ENCODE data around the gene PIRT.

The PIRT gene

DNA sequence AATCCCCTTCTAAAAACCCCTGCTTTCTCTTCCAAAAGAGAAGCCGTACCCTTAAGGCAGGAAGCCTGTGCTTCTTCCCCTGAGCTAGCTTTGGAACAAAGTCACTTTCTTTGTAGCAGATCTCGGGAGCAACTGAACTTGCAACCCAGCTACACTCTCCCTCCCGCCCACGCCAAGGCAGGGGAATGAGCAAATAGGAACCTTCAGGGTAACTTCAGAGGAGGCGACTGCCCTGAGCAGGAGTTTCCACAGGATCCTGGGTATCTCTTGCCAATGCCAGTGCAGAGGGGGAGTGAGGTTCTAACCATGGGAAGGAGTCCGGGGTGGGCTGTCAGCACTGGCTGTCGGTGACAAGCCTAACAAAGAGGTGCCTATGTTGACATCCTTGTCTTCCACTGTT lies 5.9 kb upstream of the PIRT start:
- H3K27ac ChIP-seq, result no peak overlapping the region
- POLR2A ChIA-PET (ENCODE audit: low non-redundant PET), result no interaction called here
- CTCF ChIA-PET, result interaction anchor here (1.1 kb wide), 1 partner anchor 71 kb away, joined by 3 read pairs; no protein-coding TSS in a partner anchor
- TF ChIP-seq, protein P1, sequence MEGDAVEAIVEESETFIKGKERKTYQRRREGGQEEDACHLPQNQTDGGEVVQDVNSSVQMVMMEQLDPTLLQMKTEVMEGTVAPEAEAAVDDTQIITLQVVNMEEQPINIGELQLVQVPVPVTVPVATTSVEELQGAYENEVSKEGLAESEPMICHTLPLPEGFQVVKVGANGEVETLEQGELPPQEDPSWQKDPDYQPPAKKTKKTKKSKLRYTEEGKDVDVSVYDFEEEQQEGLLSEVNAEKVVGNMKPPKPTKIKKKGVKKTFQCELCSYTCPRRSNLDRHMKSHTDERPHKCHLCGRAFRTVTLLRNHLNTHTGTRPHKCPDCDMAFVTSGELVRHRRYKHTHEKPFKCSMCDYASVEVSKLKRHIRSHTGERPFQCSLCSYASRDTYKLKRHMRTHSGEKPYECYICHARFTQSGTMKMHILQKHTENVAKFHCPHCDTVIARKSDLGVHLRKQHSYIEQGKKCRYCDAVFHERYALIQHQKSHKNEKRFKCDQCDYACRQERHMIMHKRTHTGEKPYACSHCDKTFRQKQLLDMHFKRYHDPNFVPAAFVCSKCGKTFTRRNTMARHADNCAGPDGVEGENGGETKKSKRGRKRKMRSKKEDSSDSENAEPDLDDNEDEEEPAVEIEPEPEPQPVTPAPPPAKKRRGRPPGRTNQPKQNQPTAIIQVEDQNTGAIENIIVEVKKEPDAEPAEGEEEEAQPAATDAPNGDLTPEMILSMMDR (conservative IDR thresholded peaks at IDR 0.05; ENCODE audit: low read depth), result no peak
- DNase-seq (ENCODE audit: low spot score), result no peak

DNA sequence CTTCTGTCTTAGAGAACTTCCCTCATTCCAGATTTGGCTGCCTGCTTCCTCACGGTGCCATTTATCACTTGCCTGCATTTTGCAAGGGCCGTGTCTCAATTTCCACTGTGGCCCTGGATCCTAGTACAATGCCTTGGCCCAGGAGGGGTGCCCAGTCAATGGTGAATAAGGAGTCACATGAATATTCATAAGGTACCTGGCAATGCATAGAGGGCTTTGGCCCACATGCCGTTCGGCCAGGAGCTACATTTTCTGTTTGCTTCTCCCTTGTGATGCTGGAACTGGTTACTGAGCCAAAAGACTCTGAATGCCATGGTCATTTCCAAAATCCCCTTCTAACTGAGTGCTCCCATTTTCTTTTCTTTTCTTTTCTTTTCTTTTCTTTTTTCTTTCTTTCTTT lies 4.8 kb upstream of the PIRT start:
- TF ChIP-seq, protein P1 (conservative IDR thresholded peaks at IDR 0.05; ENCODE audit: low read depth), result no peak
- ChIA-PET CTCF (no interaction called here), POLR2A (ENCODE audit: low non-redundant PET) (no interaction called here)
- H3K27ac ChIP-seq, result no peak overlapping the region
- no peak for DNase-seq (ENCODE audit: low spot score)

DNA sequence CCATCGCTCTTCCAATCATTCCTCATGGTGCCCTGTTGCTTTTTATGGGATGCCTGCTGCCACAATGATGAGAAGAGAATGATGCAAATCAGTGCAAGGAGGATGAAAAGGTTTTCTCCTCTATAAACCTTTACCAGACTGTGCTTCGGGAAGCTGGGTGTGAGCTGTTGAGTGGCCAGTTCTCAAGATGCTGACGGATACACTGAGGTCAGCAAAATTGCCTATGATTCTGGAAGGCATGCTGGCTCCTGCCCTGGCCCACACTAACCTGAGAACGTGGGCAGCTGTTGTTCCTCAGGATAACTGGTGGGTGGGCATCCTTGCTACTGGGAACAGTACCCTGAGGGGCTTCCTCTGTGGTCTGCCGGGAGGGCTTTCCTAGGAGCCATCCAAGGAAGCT lies 795 bp upstream of the PIRT start:
- H3K27ac ChIP-seq, result no peak overlapping the region
- ChIA-PET POLR2A (ENCODE audit: low non-redundant PET) (no interaction called here), CTCF (interaction anchor here (0.6 to 0.9 kb wide), 2 partner anchors 73 to 102 kb away, joined by 4 to 5 read pairs; no protein-coding TSS in a partner anchor)
- TF ChIP-seq, protein P1 (conservative IDR thresholded peaks at IDR 0.05; ENCODE audit: low read depth), result no peak
- no peak for DNase-seq (ENCODE audit: low spot score)

DNA sequence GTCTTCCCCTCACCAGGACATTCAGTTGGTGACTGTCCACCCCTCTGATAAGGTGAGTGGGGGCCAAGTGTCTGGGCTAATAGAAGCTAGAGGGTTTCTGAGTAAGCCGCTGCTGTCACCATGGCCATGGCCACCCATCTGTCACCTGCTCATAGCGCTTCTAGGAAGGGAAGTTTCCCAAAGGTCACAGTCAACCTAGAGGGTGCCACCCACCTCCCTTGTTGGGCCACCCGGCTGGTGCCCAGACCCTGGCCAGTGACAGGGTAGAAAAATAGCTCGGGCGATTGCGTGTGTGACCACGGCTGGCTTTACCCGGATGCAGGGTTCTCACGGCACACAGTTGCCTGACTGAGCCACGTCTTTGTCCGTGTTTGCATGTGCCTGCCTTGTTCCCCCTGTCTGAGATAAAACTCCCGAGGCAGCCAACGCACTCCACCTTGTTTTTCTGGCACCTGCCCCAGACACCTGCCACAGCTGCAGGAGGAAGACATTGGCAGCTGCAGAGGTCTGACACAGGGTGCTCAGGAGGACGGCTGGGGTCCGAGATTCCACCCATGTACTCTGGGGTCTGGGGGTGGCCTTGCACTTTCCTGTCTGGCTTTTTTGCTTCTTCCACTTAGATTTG lies 809 bp downstream of the PIRT start:
- no peak for DNase-seq (ENCODE audit: low spot score)
- ChIA-PET POLR2A (ENCODE audit: low non-redundant PET) (no interaction called here), CTCF (interaction anchor here (0.6 to 0.7 kb wide), 3 partner anchors 74 to 1169 kb away, joined by 3 read pairs; no protein-coding TSS in a partner anchor)
- TF ChIP-seq, protein P1 (conservative IDR thresholded peaks at IDR 0.05; ENCODE audit: low read depth), result no peak
- H3K27ac ChIP-seq, result no peak overlapping the region

DNA sequence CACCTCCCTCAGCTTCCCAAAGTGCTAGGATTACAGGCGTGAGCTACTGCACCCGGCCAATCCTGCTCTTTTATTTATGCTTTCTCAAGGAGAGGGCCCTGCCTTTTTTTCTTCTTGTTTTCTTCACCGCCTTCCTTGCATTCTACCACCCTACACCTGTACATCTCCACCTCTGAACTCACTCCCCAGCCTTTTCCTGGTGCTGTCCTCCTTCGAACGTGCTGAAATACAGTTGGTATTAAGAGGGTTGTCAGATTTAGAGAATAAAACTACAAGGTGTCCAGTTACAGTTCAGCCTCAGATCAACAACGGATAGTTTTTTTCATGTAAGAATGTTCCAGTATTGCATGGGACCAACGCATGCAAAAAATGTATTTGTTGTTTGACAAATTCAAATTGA lies 1.7 kb downstream of the PIRT start:
- TF ChIP-seq, protein P1 (conservative IDR thresholded peaks at IDR 0.05; ENCODE audit: low read depth), result no peak
- POLR2A ChIA-PET (ENCODE audit: low non-redundant PET), result no interaction called here
- no peak overlapping the region for H3K27ac ChIP-seq
- CTCF ChIA-PET, result interaction anchor here (0.7 to 1.0 kb wide), 2 partner anchors 99 to 1170 kb away, joined by 3 read pairs; no protein-coding TSS in a partner anchor
- no peak for DNase-seq (ENCODE audit: low spot score)

DNA sequence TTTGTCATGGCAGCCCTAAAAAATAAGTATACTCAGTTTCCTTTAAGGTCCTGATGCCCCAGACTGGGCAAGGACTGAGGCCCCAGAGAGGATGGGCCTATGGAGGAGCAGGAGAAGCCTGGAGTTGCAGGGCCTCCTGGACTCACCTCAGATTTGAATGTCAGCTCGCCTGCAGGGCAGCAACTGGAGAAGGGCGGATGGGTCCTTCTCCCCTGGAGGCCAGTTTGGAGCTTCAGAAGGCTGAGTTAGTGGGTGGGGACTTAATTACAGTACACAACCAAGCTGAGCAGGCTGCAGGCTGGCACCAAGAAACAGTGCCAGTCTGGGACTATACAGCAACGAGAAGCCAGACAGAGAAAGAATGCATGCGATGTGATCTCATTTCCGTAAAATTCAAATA lies 6.2 kb downstream of the PIRT start:
- no peak for DNase-seq (ENCODE audit: low spot score)
- no peak overlapping the region for H3K27ac ChIP-seq
- ChIA-PET POLR2A (ENCODE audit: low non-redundant PET) (no interaction called here), CTCF (no interaction called here)
- TF ChIP-seq, protein P1 (conservative IDR thresholded peaks at IDR 0.05; ENCODE audit: low read depth), result no peak
